SK-N-MC (cell line): ENCODE data around the gene ACER1.

Source experiments
- EZH2 ChIP-seq: fragments of 200-600 bp; sonication (generic); IDR thresholded peaks from one replicate; pipeline ENCODE4 v1.6.1; 2017; ENCODE audit warnings: antibody characterized with exemption
- FOXP2 ChIP-seq: optimal IDR thresholded peaks from 2 replicates; pipeline ENCODE3; 2011; ENCODE audit warnings: mild to moderate bottlenecking, moderate library complexity; ENCODE audit not compliant: insufficient read depth; ENCODE audit errors: extremely low read length, control extremely low read depth
- POLR2AphosphoS5 ChIP-seq: IDR thresholded peaks from 2 replicates; pipeline ENCODE4 v1.6.1; 2012; ENCODE audit warnings: mild to moderate bottlenecking, low read depth, low read length, borderline replicate concordance

- TF ChIP-seq POLR2AphosphoS5: no peak
- TF ChIP-seq EZH2: no peak
- TF ChIP-seq FOXP2: no peak
Observed at GRCh38 chr19:6271721-6272410, 61.5 kb downstream of the ACER1 start.
